NCI-H2227 treated with DMSO at 0.1 percent for 48 hours (cell line): ENCODE measurements around the gene ZNF8.
"Not testable (repeated sequence)": the region's sequence is repeated elsewhere in the genome, so short reads cannot be mapped to it uniquely, and the experiment has no call there.

Experiments
- DNase-seq: peaks from one replicate; lab custom pipeline; 2025; lab: John Stamatoyannopoulos, UW

Gene ZNF8

DNA sequence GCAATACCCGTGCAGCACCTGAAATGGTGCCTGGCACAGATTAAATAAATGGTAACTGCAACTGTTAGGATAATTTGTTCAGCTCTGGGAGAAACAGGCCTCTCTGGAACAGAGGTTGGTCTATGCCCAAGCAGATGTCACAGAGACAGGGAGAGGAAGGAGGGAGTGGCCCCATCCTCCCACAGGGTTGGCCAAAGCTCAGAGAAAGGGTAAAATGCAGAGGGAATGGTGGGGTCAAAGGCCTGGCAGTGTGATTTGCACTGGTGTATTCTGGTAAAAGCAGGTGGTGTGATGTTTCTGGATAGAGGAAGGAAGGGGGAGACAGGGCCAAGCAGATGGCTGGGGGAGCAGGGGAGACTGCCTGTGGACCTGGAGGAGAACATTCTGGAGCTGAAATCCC lies 57.5 kb downstream of the ZNF8 start:
- DNase-seq = no peak

DNA sequence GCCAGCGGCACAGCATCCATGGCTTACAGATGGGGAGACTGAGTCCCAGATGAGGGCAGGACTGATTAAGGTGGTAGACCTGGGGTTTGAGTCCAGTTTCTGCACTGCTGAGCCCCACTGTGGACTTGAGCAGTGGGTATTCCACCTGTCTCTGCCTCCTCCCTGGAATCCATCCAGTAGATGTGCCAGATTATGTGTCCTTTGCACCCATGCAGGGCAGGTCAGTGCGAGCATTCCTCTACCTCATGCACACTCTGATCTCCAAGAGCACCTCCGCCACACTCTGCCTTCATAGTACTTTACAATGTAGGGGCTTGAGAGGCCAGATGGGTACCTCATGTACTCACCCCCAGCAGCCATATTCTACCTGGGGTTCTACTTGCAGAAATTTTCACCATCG lies 58.1 kb downstream of the ZNF8 start:
- DNase-seq = no peak

DNA sequence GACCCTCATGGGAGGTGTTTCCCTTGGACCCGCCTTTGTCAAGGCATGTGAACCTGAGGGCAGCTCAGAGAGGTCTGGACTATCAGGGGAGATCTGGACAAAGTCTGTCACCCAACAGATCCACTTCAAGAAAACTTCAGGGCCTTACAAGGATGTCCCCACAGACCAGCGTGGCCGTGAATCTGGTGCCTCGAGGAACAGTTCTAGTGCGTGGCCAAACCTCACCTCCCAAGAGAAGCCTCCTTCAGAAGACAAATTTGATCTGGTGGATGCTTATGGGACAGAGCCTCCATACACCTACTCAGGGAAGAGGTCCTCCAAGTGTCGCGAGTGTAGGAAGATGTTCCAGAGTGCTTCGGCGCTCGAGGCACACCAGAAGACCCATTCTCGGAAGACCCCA lies 59.6 kb downstream of the ZNF8 start:
- no peak for DNase-seq

DNA sequence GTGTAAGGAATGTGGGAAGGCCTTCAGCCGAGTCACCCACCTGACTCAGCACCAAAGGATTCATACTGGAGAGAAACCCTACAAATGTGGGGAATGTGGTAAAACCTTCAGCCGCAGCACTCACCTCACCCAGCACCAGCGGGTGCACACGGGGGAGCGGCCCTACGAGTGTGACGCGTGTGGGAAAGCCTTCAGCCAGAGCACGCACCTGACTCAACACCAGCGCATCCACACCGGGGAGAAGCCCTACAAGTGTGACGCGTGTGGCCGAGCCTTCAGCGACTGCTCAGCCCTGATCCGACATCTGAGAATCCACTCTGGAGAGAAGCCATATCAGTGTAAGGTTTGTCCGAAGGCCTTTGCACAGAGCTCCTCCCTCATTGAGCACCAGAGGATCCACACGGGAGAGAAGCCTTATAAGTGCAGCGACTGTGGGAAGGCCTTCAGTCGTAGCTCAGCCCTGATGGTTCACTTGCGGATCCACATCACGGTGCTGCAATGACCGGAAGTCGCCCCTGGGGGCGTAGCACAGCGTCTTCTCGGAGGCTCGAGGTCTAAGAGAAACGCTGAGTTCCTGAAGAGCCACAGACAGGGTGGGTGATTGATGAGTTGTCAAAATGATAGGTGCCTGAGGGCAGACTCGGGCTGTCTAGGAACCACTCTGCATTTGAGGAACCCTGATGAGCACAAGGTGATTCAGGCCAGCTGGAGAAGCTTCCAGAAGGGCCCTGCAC lies 60.2 kb downstream of the ZNF8 start:
- no peak for DNase-seq

DNA sequence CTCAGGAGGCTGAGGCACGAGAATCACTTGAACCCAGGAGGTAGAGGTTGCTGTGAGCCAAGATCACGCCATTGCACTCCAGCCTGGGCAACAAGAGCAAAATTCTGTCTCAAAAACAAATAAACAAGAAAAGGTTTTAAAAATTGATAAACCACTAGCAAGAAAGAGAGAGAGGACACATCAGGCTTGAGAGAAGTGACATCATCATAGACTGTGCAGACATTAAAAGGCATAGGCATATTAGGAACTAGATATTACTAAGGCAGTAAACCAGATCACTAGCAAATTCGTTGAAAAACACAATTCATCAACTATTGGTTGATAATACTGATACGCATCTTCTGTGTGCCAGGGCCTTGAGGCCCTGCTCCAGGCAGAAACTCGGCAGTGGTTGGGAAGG lies 66.8 kb downstream of the ZNF8 start:
- no peak for DNase-seq

DNA sequence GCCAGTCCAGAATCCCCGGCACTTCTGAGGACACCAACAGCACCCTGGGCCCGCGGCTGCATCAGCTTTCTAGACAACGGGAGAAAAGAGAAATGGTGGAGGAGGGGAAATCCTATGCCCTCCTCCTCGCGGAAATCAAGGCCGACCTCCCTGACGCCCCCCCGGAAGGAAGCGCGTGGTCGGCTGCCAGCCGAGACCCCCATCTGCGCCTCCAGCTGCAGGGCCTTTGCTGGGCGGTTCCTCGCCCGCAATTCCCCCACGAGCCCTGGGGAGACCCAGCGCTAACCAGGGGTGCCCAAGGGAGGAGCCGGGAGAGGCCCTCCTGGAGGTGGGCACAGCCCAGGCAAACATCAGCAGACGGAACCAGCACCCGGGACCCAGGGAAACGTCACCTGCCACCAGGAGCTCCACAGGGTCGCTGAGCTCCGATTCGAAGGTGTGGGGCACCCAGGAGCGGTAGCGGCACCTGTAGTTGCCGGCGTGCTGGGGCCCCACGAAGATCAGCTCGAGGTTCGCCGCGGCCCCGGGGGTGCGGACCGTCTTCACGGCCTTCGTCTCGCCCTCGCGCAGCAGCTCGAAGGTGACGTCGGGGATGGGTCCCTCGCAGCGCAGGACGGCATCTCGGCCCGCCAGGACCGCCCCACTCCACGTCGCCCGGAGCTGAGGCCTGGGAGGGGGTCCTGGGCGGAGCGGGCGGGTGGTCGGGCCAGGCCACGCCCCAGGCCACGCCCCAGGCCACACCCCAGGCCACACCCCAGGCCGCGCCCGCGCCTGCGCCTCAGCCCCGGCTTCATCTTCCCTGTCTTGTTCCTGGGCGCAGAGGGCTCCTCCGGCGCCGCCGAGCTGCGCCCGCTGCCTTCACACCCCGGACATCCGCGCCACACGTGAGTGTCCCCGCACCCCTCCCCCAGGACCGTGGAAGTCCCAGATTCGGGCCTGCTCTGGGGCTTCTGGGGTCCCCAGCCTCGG lies 68.5 kb downstream of the ZNF8 start:
- peak; percentile 93 for DNase-seq

DNA sequence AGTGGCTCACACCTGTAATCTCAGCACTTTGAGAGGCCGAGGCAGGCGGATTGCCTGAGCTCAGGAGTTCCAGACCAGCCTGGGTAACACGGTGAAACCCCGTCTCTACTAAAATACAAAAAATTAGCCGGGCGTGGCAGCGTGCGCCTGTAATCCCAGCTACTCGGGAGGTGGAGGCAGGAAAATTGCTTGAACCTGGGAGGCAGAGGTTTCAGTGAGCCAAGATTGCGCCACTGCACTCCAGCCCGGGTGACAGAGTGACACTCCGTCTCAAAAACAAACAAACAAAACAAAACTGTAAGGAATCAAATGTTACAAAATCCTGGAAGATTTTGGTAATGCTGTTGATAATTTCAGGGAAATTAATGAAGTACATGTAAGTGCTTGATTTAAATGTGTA lies 69.3 kb downstream of the ZNF8 start:
- DNase-seq = not testable (repeated sequence)

DNA sequence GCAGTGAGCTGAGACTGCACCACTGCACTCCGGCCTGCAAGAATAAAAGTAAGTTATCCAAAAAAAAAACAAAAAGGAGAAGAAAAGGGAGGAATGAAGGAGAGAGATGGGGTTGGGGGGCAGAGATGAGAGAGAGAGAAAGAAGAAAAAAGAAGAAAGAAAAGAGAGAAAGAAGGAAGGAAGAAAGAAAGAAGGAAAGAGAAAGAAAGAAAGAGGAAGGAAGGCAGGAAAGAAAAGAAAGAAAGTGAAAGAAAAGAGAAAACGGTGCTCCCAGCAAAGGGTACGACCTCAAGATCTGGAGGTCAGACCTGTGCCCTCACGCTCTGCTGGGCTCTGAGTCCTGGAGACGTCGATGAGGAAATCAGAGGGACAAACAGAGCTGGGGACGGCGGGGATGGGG lies 70.8 kb downstream of the ZNF8 start:
- DNase-seq = no peak

DNA sequence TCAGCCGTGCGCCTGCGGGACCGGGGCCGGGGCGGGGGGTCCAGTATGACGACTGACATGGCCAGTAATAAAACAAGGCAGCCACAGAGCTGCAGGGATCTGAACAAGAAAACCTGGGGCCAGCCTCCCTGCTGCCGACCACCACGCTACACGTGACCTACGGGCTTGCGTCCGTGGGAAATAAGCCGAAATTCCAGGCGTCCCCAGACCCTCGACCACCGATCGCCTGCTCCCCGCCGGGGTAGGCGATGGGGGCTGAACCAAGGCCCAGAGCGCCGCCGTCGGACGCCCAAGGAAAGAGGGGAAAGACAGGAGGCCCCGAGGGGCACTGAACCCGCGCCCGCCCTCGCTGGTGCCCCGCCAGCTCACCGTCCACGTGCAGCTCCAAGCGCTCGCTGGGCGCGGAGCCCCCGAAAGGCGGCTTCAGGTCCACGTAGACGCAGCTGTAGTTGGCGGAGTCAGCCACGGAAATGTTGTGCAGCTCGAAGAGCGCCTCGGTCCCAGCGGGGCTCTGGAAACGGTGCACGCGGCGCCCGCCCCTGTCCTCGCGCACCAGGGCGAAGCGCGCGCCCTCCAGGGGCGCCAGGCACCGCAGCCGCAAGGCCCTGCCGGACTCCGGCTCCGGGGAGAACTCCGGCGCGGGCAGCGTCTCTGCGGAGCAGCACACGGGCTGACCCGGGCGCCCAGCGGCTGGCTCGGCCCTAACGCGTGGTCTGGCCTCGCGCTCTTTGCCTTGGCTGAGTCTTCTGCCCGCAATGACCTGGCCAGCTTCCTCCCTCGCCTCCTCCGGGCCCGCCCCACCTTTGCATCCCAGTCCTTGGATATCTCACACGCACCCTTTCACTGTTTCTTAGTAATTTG lies 71.5 kb downstream of the ZNF8 start:
- DNase-seq = no peak

DNA sequence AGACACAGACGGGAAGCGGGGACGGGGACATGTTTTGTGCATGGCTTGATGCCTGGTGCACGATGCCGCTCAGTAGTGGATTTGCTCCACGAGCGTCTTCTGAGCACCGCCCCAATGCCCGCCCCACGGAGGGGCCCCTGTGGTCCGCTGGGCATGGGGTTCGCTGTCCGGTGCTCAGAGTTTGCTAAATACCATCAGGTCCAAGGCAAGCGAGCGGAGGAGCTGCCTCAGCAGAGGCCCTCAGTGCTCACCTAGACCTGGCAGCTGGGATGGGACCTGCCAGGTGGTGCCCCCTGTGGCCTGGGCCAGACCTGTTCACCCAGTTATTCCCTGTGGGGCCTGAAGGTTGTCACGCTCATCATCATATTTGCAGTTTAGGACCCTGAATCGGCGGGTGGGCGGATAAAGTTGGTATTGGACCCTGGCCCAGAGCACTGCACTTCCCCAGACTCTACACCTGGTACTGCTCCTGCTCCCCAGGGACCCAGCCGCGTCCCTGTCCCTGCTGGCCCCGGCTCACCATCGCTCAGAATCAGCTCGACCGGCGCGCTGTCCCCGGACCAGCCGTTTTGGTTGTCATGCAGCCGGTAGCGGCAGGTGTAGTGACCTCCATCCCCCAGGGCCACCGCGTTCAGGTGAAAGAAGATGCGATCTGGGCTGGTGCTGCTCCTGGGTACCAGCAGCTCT lies 72.3 kb downstream of the ZNF8 start:
- DNase-seq = no peak

DNA sequence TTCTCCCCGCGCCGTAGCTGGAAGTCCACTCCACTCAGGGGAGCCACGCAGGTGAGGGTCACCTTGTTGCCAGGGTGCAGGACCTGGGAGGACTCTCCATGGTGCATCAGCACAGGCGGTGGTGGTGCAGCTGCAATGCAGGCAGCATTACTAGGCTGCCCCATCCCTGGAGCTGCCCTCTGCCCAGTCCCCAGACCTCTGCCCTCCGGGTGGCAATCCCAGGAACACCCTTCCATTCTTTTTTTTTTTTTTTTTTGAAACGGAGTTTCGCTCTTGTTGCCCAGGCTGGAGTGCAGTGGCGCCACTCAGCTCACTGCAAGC lies 72.8 kb downstream of the ZNF8 start:
- DNase-seq = no peak

DNA sequence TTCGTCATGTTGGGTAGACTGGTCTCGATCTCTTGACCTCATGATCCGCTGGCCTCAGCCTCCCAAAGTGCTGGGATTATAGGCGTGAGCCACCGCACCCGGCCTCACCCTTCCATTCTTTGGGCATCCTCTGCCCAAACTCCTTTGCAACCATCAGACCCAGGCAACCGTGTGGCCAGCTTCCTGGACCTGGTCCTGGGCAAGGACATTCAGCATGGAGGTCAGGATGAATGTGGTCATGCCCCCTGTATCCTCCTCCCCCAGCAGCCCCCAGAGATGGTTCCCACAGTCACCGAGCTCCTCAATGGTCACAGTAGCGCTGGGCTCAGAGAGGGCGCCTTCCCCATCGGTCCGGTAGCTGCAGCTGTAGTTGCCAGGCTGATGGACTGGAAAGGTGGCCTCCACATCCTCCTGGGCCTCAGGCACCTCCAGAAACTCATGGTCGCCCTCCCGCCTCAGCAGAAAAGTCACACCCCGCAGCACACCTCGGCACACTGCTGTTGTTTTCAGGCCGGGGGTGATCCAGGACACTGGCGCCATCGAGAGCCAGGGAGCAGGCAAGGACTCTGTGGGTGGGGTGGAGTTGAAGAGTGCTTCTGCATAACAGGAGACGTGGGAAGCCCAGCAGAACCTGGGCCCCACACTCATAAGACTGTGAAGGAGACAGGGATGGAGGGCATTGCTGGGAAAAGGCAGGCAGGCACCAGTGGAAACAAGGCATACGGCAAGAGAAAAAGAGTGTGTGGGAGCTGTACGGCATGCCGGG lies 73.4 kb downstream of the ZNF8 start:
- no peak for DNase-seq
